Measurements from ENCODE around the gene SLC39A5. TPM values are rescaled to one million over a fixed set of nuclear protein-coding genes. Genes with fewer than 3 reads are reported as not detected.

SLC39A5 gene
- 0.20 and 0.40 TPM in 2 replicates for total RNA-seq

GRCh38 chr12:56229916-56230431, at the start of gene SLC39A5:
Gene SLC39A5, plus strand, starts transcription at chr12:56230051. Its CDS starts 1,224 bp downstream, at chr12:56231275.

GRCh38 chr12:56189099-56189917, 40.5 kb upstream of the SLC39A5 start, which contains the start of gene SMARCC2:
Gene SMARCC2, minus strand, starts transcription at chr12:56189483. Its CDS starts 22 bp downstream, at chr12:56189461.

GRCh38 chr12:56221757-56222530, 7.9 kb upstream of the SLC39A5 start, which contains the start of gene RNF41:
Gene RNF41, minus strand, starts transcription at chr12:56221922. Its CDS starts 7,875 bp downstream, at chr12:56214047.

GRCh38 chr12:56224102-56224701, 5.6 kb upstream of the SLC39A5 start, which contains the start of gene NABP2:
Gene NABP2, plus strand, starts transcription at chr12:56224342. Its CDS starts 515 bp downstream, at chr12:56224857.

GRCh38 chr12:56258068-56258819, 28.4 kb downstream of the SLC39A5 start, which contains the start of gene ANKRD52:
Gene ANKRD52, minus strand, starts transcription at chr12:56258384. Its CDS starts 115 bp downstream, at chr12:56258269.

GRCh38 chr12:56266693-56267442, 37.0 kb downstream of the SLC39A5 start, which contains the start of gene COQ10A:
Gene COQ10A, plus strand, starts transcription at chr12:56266942. Its CDS starts 177 bp downstream, at chr12:56267119.

Other genes with a start within 250 kb of the SLC39A5 start
- gene SUOX, start 232.8 kb upstream of the SLC39A5 start, total RNA-seq: 12.6 and 13.0 TPM in 2 replicates
- gene IKZF4, start 209.0 kb upstream of the SLC39A5 start, total RNA-seq: 2.4 and 2.7 TPM in 2 replicates
- 30.0 and 59.0 TPM in 2 replicates for gene RPS26, start 188.1 kb upstream of the SLC39A5 start, total RNA-seq
- 0.10 and 0.52 TPM in 2 replicates for gene ERBB3, start 149.9 kb upstream of the SLC39A5 start, total RNA-seq
- gene PA2G4, start 125.5 kb upstream of the SLC39A5 start, total RNA-seq: 82.9 and 117 TPM in 2 replicates
- gene RPL41, start 113.4 kb upstream of the SLC39A5 start, total RNA-seq: 1,763 and 2,202 TPM in 2 replicates
- gene ZC3H10, start 111.8 kb upstream of the SLC39A5 start, total RNA-seq: 5.3 and 5.5 TPM in 2 replicates
- 237 and 257 TPM in 2 replicates for gene ESYT1, start 101.8 kb upstream of the SLC39A5 start, total RNA-seq
- gene MYL6B, start 77.5 kb upstream of the SLC39A5 start, total RNA-seq: 56.4 and 58.6 TPM in 2 replicates
- 850 and 1,190 TPM in 2 replicates for gene MYL6, start 71.7 kb upstream of the SLC39A5 start, total RNA-seq
- 55.4 and 57.7 TPM in 2 replicates for gene SMARCC2, start 40.6 kb upstream of the SLC39A5 start, total RNA-seq
- gene RNF41, start 8.1 kb upstream of the SLC39A5 start, total RNA-seq: 154 and 182 TPM in 2 replicates
- gene NABP2, start 5.7 kb upstream of the SLC39A5 start, total RNA-seq: 25.4 TPM in 2 replicates
- 30.0 and 41.4 TPM in 2 replicates for gene ANKRD52, start 28.3 kb downstream of the SLC39A5 start, total RNA-seq
- 6.3 and 8.2 TPM in 2 replicates for gene COQ10A, start 36.9 kb downstream of the SLC39A5 start, total RNA-seq
- 133 and 159 TPM in 2 replicates for gene CS, start 70.3 kb downstream of the SLC39A5 start, total RNA-seq
- gene CNPY2, start 85.9 kb downstream of the SLC39A5 start, total RNA-seq: 58.6 and 100 TPM in 2 replicates
- gene PAN2, start 103.9 kb downstream of the SLC39A5 start, total RNA-seq: 27.6 and 30.9 TPM in 2 replicates
- not detected in 2 replicates for gene IL23A, start 108.8 kb downstream of the SLC39A5 start, total RNA-seq
- 229 and 230 TPM in 2 replicates for gene STAT2, start 130.1 kb downstream of the SLC39A5 start, total RNA-seq
- not detected in 2 replicates for gene APOF, start 132.8 kb downstream of the SLC39A5 start, total RNA-seq
- 6.7 and 7.2 TPM in 2 replicates for gene TIMELESS, start 219.4 kb downstream of the SLC39A5 start, total RNA-seq
- 0.13 TPM in 1 of 2 replicates, not detected in the other for gene MIP, start 224.6 kb downstream of the SLC39A5 start, total RNA-seq
- gene SPRYD4, start 238.5 kb downstream of the SLC39A5 start, total RNA-seq: 1.2 and 1.9 TPM in 2 replicates

Data from smooth muscle cell of the pulmonary artery (primary cell).